DOHH2 (cell line): ENCODE data around the gene CUBN.

ENCODE experiments used
- H3F3A ChIP-seq: fragments of 200-600 bp; sonication (generic), shearing (Covaris generic); 2 replicates; pipeline ENCODE4 v1.6.0; 2016; ENCODE audit warnings: antibody characterized with exemption, mild to moderate bottlenecking; ENCODE audit not compliant: control insufficient read depth, insufficient read depth
- H3K27ac ChIP-seq: fragments of 200-600 bp; sonication (generic); 2 replicates; pipeline ENCODE4 v1.5.1; 2014; ENCODE audit warnings: low read depth, mild to moderate bottlenecking, low read length, moderate library complexity
- H3K27me3 ChIP-seq: fragments of 200-600 bp; sonication (generic); 2 replicates; pipeline ENCODE4 v1.6.1; 2014; ENCODE audit warnings: mild to moderate bottlenecking, low read length, mixed read lengths; ENCODE audit not compliant: control insufficient read depth
- H3K36me3 ChIP-seq: fragments of 200-600 bp; sonication (generic); 2 replicates; pipeline ENCODE4 v1.6.1; 2014; ENCODE audit warnings: mild to moderate bottlenecking, low read length, moderate library complexity, mixed read lengths; ENCODE audit not compliant: control insufficient read depth
- H3K4me1 ChIP-seq: fragments of 200-600 bp; sonication (generic); 2 replicates; pipeline ENCODE4 v1.6.1; 2014; ENCODE audit warnings: mild to moderate bottlenecking, low read length, mixed read lengths; ENCODE audit not compliant: control insufficient read depth
- H3K4me2 ChIP-seq: fragments of 200-600 bp; sonication (generic); 2 replicates; pipeline ENCODE4 v1.6.0; 2014; ENCODE audit warnings: mild to moderate bottlenecking, low read length, moderate library complexity
- H3K4me3 ChIP-seq: fragments of 200-600 bp; sonication (generic); 2 replicates; pipeline ENCODE4 v1.5.1; 2014; ENCODE audit warnings: mild to moderate bottlenecking, low read length, mixed read lengths
- H3K79me2 ChIP-seq: fragments of 200-600 bp; sonication (generic); 2 replicates; pipeline ENCODE4 v1.6.1; 2014; ENCODE audit warnings: mild to moderate bottlenecking, low read length, mixed read lengths; ENCODE audit not compliant: control insufficient read depth
- H3K9me2 ChIP-seq: fragments of 200-600 bp; sonication (generic); replicated peaks from 2 replicates; pipeline ENCODE4 v1.6.1; 2014; ENCODE audit warnings: mild to moderate bottlenecking, low read length, mixed read lengths; ENCODE audit not compliant: control insufficient read depth
- H3K9me3 ChIP-seq: fragments of 200-600 bp; sonication (generic); 2 replicates; pipeline ENCODE4 v1.6.1; 2014; ENCODE audit warnings: antibody characterized with exemption, low read length, mixed read lengths; ENCODE audit not compliant: control insufficient read depth, insufficient read depth
- H4K20me1 ChIP-seq: fragments of 200-600 bp; sonication (generic); 2 replicates; pipeline ENCODE4 v1.6.0; 2014; ENCODE audit warnings: low read depth, mild to moderate bottlenecking, antibody characterized with exemption, low read length, moderate library complexity; ENCODE audit not compliant: control insufficient read depth, insufficient read depth
- EZH2phosphoT487 ChIP-seq: fragments of 200-600 bp; sonication (generic); IDR thresholded peaks from 2 replicates; pipeline ENCODE4 v1.6.1; 2017; ENCODE audit warnings: borderline replicate concordance, mild to moderate bottlenecking, antibody characterized with exemption, low read length, moderate library complexity, mixed read lengths
- TF ChIP-seq, protein P1 (sequence below): fragments of 200-600 bp; sonication (generic); IDR thresholded peaks from one replicate; pipeline ENCODE4 v1.5.1; 2014; ENCODE audit warnings: antibody characterized with exemption, mild to moderate bottlenecking, low read depth, low read length; ENCODE audit not compliant: poor library complexity, severe bottlenecking

Gene CUBN

DNA sequence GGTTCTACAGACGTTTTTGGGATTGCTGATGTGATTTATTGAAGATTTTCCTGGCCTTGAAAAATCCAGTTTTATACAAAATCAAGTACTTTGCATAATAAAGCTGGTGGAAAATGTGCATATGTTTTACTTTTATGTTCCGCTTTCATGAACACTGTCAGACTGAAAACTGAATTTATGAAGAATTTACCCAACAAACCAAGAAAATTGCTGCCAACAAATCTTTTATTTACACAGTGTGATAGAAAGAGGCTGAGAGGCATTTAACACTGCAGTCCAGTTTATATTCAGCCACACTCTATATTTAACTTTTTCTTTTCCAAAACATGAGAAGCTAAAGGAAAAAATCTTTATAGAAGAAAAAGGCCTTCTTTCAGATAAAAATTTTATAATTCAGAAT lies 277.0 kb downstream of the CUBN start:
- no peak overlapping the region for H3K4me2 ChIP-seq
- no peak overlapping the region for H3K27ac ChIP-seq
- H3K79me2 ChIP-seq = no peaks in the 10 kb centered on the region
- H3K36me3 ChIP-seq = no peaks in the 10 kb centered on the region
- no peaks in the 10 kb centered on the region for H4K20me1 ChIP-seq
- H3K9me2 ChIP-seq = no peaks in the 10 kb centered on the region
- no peak for TF ChIP-seq EZH2phosphoT487
- TF ChIP-seq, protein P1, sequence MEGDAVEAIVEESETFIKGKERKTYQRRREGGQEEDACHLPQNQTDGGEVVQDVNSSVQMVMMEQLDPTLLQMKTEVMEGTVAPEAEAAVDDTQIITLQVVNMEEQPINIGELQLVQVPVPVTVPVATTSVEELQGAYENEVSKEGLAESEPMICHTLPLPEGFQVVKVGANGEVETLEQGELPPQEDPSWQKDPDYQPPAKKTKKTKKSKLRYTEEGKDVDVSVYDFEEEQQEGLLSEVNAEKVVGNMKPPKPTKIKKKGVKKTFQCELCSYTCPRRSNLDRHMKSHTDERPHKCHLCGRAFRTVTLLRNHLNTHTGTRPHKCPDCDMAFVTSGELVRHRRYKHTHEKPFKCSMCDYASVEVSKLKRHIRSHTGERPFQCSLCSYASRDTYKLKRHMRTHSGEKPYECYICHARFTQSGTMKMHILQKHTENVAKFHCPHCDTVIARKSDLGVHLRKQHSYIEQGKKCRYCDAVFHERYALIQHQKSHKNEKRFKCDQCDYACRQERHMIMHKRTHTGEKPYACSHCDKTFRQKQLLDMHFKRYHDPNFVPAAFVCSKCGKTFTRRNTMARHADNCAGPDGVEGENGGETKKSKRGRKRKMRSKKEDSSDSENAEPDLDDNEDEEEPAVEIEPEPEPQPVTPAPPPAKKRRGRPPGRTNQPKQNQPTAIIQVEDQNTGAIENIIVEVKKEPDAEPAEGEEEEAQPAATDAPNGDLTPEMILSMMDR = no peak
- peaks cover 3% of the 10 kb centered on the region for H3K27me3 ChIP-seq
- H3K4me3 ChIP-seq = no peak overlapping the region
- H3K4me1 ChIP-seq = no peaks in the 10 kb centered on the region
- H3K9me3 ChIP-seq = no peaks in the 10 kb centered on the region
- H3F3A ChIP-seq = no peaks in the 10 kb centered on the region

DNA sequence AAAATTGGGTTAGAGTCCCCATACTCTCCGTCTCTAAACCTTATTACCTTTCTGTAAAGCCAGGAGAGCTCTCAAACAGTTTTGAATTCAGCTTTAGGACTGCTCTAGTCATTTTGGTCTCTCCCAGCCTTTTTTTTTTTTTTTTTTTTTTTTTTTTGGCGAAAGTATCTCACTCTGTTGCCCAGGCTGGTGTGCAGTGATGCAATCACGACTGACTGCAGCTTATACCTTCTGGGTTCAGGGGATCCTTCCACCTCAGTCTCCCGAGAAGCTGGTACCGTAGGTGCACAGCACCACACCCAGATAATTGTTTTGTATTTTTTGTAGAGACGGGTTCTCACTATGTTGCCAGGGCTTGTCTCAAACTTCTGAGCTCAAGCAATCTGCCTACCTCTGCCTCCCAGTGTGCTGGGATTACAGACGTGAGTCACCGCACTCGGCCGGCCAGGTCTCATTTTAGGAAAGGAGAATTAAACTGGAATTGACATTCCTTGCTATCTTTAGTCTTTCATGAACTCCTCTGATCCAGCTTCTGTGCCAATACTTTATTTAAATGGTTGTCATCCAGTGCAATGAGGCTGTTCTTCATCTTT lies 281.0 kb downstream of the CUBN start:
- Histone ChIP-seq H4K20me1 (no peaks in the 10 kb centered on the region), H3K27ac (no peak overlapping the region), H3K4me1 (no peaks in the 10 kb centered on the region), H3K4me3 (no peak overlapping the region), H3F3A (no peaks in the 10 kb centered on the region), H3K4me2 (no peak overlapping the region), H3K9me3 (no peaks in the 10 kb centered on the region), H3K27me3 (no peaks in the 10 kb centered on the region), H3K36me3 (no peaks in the 10 kb centered on the region), H3K79me2 (no peaks in the 10 kb centered on the region), H3K9me2 (no peaks in the 10 kb centered on the region)
- TF ChIP-seq EZH2phosphoT487 = no peak

DNA sequence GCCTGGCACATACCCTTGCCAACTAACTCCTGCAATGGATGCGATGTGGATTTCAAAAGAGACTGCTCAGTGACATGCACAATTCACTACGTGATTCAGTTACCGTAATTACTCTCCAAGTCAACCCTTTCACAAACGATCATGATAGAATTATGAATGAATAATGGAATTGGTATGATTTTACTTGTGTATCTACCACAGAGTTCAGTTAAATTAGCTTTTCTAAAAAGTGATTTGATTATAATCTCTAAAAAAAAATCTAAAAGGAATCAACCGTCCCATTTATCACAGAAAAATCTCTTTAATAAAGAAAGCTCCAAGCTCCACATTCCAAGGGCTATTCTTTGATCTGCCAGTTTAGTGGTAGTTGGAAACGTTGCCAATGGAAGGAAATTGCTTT lies 282.0 kb downstream of the CUBN start:
- Histone ChIP-seq H3K27ac (no peak overlapping the region), H3K9me2 (no peaks in the 10 kb centered on the region), H3K4me1 (no peaks in the 10 kb centered on the region), H3K9me3 (no peaks in the 10 kb centered on the region), H3K4me3 (no peak overlapping the region), H4K20me1 (no peaks in the 10 kb centered on the region), H3F3A (no peaks in the 10 kb centered on the region), H3K36me3 (no peaks in the 10 kb centered on the region), H3K4me2 (no peak overlapping the region), H3K79me2 (no peaks in the 10 kb centered on the region), H3K27me3 (no peaks in the 10 kb centered on the region)
- no peak for TF ChIP-seq EZH2phosphoT487
- TF ChIP-seq, protein P1 = no peak

DNA sequence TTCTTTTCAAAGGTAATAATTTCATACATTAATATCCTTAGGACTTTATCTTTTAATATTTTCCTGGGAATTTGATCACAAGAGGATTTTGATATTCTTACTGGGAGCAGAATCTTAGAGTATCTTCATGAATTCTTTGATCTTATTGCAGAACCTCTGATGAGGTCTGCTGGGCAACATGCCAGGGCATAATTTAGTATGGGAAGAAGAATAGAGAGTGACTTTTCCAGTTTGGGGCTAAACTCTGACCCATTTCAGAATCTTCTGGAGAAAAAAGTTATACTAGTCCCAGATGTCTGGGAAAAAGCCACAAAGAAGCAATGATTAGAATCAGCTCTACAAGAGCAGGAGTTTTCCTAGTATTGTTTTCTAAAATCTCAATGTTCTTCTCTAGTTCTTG lies 284.4 kb downstream of the CUBN start:
- H3K36me3 ChIP-seq = no peaks in the 10 kb centered on the region
- H3K27me3 ChIP-seq = no peaks in the 10 kb centered on the region
- no peaks in the 10 kb centered on the region for H3K4me1 ChIP-seq
- H3K4me2 ChIP-seq = no peak overlapping the region
- H3K27ac ChIP-seq = no peak overlapping the region
- no peaks in the 10 kb centered on the region for H3F3A ChIP-seq
- H3K9me3 ChIP-seq = no peaks in the 10 kb centered on the region
- H3K9me2 ChIP-seq = no peaks in the 10 kb centered on the region
- no peak overlapping the region for H3K4me3 ChIP-seq
- TF ChIP-seq, protein P1 = no peak
- no peak for TF ChIP-seq EZH2phosphoT487
- no peaks in the 10 kb centered on the region for H3K79me2 ChIP-seq
- H4K20me1 ChIP-seq = no peaks in the 10 kb centered on the region
